COLO668 (cell line): ENCODE data around the gene OR6C68.
"Not testable (repeated sequence)": the region's sequence is repeated elsewhere in the genome, so short reads cannot be mapped to it uniquely, and the experiment has no call there.

Source experiments
- DNase-seq: peaks from one replicate; lab custom pipeline; 2025; ENCODE audit not compliant: unreplicated experiment; lab: John Stamatoyannopoulos, UW

OR6C68 gene

DNA sequence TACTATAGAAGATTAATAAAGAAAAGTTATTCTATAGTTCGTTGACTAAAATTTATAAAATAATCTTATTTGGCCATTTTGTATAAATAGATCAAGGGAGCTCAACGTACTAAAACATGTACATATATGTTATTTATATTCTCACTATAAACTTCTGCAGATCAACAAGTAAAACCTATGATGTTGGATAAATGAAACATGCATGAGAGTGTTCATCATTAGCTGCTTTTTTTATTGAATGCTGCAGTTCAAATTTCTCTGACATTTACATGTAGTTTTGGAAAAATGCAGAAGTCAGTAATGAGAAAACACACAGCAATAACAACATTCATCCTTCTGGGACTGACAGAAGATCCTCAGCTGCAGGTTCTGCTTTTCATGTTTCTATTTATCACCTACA lies at the start of gene OR6C68:
Gene OR6C68 (plus strand): TSS at position 301 of the 400 bp plus-strand sequence. CDS start 0 bp downstream, at position 301.
- DNase-seq, result no peak

DNA sequence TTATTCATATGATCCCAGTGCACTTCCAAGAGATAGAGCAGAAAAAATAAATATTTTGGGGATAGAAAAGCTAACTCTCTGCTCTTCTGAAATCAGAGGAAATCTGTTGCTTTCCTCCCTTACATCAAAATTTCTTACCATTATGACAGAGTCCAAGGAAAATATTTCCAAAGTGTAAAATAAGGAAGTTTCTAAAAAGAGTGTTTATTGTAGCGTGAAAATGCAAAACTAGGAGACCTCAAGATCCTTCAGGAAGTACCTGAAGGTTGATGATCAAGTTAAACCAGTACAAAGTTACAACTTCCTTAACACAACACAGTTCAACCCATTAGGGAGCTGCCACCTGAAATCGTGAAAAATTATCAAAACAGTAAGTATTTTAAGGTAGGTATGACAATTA lies 48.4 kb upstream of the OR6C68 start, which contains the start of gene OR6C2:
Gene OR6C2 (plus strand): TSS at position 301 of the 400 bp plus-strand sequence. CDS start 8,138 bp downstream, outside the sequence.
- DNase-seq, result no peak

DNA sequence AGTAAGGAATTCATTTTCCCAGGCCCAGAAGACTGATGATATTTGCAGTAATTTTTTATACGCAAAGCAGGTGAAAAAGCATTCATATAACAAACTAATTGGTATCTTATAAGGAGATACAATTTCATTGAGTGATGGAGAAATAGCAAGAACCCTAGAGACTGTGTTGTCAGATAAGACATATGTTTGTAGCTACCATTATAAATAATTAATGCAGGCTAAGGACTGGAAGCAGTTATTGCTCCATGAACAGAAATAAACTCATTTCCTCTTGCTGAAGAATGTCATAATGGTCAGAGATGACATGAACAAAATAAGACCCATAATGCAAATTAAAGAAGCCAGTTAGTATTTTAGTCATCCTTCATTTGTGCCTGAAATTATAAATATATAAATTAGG lies 46.8 kb upstream of the OR6C68 start:
- DNase-seq, result no peak

DNA sequence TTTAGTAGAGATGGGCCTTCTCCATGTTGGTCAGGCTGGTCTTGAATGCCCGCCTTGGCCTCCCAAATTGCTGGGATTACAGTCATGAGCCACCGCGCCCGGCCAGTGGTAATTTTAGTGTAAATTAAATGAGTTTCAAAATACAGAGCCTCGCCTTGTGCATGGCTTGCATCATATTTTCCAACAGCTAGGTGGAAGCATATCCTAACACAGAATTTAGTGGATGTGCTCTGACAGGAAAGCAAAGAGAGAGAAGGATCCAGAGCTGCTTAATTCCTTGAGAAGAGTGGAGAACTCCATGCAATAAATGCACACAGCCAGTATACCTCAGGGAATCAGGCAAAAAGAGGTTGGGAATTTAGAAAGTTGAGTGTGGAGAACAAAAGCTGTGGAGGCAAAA lies 45.9 kb upstream of the OR6C68 start:
- DNase-seq, result no peak

DNA sequence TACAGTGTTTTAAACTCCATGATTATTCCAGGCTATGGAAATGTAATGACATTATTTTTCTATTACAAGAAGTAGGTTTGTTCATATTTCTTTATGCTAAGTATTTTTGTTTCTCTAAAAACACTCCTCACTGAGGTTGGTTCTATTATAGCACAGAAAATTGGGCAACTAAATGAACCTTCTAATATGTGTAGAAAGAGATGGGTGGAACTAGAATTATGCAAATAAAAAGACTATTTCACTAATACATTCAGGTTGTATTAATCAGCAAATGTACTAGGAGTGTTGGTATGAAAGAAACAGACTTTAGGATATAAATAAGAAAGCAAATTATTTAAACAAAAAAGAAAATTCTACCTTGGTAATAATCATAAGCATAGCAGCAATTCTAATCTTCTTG lies 43.4 kb upstream of the OR6C68 start:
- no peak for DNase-seq

DNA sequence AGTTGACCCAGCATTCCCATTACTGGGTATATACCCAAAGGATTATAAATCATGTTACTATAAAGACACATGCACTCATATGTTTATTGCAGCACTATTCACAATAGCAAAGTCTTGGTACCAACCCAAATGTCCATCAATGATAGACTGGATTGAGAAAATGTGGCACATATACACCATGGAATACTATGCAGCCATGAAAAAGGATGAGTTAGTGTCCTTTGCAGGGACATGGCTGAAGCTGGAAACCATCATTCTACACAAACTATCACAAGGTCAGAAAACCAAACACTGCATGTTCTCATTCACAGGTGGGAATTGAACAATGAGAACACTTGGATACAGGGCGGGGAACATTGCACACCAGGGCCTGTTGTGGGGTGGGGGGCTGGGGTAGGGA lies 27.3 kb upstream of the OR6C68 start:
- not testable (repeated sequence) for DNase-seq

DNA sequence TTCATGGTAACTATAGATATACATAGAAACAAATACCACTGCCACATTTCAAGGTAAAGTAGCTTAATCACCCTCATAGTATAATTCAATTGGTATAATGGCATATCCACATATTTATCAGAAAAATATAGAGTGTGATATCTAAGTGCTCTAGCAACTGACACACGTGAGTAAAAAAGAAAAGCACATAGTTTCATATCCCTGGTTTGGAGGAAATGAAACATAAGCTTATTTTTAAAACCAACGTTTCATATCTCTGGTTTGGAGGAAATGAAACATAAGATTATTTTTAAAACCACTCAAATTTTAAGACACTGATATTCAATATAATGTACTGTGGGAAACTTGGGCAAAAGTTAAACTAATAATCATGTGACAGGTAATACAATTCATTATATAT lies 24.3 kb upstream of the OR6C68 start:
- DNase-seq, result no peak

DNA sequence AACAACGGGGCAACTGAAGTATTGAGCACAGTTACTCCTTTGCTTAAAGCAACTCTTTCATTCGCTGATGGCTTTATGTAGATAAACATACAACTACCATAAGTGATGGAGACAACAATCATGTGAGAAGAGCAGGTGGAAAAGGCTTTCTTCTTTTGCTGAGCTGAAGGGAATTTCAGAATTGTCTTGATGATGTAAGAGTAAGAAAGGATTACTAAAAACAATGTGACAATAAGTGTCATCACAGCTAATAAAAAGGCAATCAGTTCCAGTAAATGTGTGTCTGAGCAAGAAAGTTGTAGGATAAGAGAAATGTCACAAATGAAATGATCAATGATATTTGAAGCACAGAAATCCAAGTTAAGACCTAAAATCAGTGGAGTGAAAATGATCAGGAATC lies 22.9 kb upstream of the OR6C68 start:
- no peak for DNase-seq

DNA sequence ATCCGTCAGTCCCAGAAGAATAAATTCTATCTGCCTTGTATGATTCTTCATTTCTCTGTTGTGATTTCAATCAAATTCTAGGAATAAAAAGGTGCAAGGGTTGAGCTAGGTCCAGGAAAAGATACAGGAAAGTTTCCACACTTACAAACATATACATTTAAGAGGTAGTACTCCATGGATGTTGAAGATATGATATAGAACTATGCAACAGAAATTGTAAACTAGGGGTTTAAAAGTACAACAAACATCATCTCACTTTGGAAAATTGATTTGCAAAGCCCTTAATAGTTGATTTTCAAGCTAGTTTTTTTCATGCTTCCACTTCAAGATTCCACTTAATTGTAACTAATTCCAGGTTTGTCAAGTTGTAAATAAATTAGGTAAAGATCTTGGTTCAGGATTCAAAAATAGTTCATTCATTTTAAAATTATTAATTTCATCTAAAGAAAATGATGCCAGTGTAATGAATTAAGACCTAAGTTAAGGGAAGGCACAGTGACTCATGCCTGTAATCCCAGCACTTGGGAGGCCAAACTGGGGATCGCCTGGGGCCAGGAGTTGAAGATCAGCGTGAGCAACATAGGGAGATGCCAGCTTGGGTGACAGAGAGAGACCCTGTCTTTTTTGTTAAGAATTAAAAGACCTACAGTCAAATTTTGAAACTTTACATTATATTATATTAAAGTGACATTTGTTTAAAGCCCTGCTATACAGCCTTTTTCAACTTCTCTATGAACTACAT lies 21.9 kb upstream of the OR6C68 start, which contains the start of gene OR6C70:
Gene OR6C70 (minus strand): TSS at position 51 of the 742 bp plus-strand sequence. CDS start 0 bp downstream, at position 51.
- no peak for DNase-seq

DNA sequence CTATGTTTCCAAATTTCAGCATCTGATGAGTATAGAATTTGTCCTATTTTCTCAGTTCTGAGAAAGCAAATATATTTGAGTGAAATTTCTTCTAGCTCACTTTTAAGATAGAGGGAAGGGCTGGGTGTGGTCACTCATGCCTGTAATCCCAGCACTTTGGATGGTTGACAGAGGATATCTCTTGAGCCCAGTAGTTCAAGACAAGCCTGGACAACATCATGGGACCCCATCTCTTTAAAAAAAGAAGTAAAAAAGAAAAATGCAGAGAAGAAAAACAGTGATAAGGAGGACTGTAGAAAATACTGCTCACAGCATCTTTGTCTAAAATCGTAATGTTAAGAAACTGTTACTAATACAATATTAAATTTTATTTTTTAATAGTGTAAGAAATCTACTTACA lies 19.9 kb upstream of the OR6C68 start:
- DNase-seq, result no peak

DNA sequence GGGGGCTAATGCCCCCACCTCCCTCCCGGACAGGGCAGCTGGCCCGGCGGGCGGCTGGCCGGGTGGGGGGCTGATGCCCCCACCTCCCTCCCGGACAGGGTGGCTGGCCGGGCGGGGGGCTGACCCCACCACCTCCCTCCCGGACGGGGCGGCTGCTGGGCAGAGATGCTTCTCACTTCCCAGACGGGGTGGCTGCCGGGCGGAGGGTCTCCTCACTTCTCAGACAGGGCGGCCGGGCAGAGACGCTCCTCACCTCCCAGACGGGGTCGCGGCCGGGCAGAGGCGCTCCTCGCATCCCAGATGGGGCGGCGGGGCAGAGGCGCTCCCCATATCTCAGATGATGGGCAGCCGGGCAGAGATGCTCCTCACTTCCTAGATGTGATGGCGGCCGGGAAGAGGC lies 13.0 kb upstream of the OR6C68 start:
- not testable (repeated sequence) for DNase-seq

DNA sequence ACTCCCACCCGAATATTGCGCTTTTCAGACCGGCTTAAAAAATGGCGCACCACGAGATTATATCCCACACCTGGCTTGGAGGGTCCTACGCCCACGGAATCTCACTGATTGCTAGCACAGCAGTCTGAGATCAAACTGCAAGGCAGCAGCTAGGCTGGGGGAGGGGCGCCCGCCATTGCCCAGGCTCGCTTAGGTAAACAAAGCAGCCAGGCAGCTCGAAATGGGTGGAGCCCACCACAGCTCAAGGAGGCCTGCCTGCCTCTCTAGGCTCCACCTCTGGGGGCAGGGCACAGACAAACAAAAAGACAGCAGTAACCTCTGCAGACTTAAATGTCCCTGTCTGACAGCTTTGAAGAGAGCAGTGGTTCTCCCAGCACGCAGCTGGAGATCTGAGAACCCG lies 7.9 kb upstream of the OR6C68 start:
- DNase-seq, result not testable (repeated sequence)

DNA sequence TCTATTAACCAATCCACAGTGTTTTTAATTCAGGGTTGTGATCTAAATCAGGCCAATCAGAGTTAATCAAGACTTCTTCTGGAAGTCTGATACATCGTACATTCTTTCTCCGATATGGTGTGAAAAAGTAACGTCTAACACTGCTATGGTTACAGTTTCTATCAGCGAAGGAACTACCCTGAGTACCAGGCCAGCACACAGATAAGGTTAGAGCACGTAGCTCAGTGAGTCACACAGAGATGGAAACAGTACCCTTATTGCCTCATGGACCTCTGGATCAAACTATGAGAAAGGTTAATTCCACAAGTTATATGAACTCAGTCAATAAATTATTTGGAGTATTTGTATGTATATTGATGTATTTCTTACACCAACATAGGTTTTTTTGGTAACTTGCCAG lies 3.3 kb downstream of the OR6C68 start:
- no peak for DNase-seq

DNA sequence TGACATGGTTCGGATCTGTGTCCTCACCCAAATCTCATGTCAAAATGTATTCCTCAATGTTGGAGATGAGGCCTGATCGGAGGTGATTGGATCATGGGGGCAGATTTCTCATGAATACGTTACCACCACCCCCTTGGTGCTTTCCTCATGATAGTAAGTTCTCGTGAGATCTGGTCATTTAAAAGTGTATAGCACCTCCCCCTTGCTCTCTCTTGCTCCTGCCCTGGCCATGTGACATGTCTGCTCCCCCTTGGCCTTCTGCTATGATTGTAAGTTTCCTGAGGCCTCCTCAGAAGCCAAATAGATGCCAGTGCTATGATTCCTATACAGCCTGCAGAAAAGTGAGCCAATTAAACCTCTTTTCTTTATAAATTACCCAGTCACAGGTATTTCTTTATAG lies 7.1 kb downstream of the OR6C68 start:
- no peak for DNase-seq

DNA sequence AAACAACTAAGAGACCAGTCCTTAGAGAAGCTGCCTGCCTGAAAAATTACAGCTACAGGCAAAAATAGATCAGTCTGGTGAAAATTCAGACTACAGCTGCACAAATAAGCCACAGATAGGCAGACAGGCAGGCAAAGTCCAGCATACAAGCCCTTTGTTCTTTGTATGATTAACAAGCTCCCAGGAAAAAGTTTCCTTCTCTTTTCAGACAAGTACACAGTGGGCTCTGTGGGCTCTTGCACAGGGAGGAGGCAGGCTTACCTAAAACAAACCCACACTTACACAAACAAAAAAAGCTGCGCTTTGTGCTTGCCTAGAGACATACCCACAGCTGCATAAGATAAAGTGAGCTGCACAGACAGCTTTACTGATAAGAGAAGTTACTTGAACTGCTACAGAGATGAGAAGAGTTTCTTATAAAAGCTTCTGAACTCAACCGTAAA lies 7.7 kb downstream of the OR6C68 start:
- no peak for DNase-seq

DNA sequence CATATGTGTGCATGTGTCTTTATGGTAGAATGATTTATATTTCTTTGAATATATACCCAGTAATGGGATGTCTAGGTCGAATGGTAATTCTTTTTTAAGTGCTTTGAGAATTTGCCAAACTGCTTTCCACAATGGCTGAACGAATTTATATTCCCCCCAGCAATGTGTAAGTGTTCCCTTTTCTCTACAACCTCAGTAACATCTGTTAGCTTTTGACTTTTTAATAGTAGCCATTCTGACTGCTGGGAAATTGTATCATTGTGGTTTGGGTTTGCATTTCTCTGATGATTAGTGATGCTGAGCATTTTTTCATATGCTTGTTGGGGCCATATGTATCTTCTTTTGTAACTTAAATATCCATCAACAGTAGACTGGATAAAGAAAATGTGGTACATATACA lies 9.4 kb downstream of the OR6C68 start:
- no peak for DNase-seq

DNA sequence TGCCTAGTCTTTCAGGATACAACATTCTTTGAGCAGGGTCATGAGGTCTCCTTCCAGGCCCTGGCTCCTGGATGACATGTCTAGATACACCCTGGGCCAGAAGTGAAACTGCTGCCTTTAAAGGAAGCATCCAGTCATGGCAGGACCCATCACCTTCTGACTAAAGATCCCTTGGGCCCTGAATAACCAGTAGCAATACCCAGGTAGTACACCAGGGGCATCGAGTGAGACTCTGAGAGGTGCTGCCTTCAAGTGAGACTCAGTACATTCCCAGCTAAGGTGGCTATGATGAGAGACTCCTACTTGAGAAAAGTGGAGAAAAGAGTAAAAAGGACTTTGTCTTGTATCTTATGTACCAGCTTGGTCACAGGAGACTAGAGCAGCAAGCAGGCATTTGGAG lies 23.5 kb downstream of the OR6C68 start:
- no peak for DNase-seq

DNA sequence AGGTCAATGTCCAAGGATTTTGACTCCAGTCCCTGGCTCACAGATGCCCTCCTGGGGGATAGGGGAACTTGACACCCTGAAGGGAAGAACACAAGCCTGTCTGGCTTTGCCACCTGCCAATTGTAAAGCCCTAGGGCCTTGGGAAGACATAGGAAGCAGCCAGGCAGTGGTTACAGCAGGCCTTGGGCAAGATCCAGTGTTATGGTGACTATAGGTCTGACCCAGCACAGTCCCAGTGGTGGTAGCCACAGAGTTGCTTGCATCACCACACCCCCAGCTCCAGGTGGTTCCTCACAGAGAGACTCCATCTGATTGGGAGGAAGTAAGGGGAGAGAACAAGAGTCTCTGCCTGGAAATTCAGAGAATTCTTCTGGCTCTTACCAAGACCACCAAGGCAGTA lies 24.2 kb downstream of the OR6C68 start:
- no peak for DNase-seq
